ENCODE measurements around the gene HPSE2.

- TF ChIP-seq CTCF (IDR thresholded peaks at IDR 0.05; ENCODE audit: insufficient read depth, low read length, poor library complexity, severe bottlenecking) (no peak), EZH2phosphoT487 (conservative IDR thresholded peaks at IDR 0.05; ENCODE audit: low read length) (no peak)
These were observed 752.0 kb downstream of the HPSE2 start for GRCh38 chr10:98483658-98484057.
